Thyroid gland (tissue), 4 donors: Measurements from ENCODE around the gene CAPN13.

ENCODE experiments used
- POLR2A ChIP-seq, 2 donors: fragments of 450-650 bp; IDR thresholded peaks; one replicate each; pipeline ENCODE4 v1.6.1; 2017; ENCODE audit warnings: antibody characterized with exemption in 2 of 2, mild to moderate bottlenecking in 2 of 2, moderate library complexity in 1 of 2
- TF ChIP-seq, protein P1 (sequence below), 6 experiments: fragments of 200-600 bp in 3 of 6; fragments of 450-650 bp in 3 of 6; sonication (generic) in 3 of 6; IDR thresholded peaks; one replicate each; pipeline ENCODE4 v1.5.1; 2016 to 2019; ENCODE audit warnings: antibody characterized with exemption in 6 of 6, mild to moderate bottlenecking in 2 of 6, inconsistent platforms in 1 of 6, moderate library complexity in 1 of 6

DNA sequence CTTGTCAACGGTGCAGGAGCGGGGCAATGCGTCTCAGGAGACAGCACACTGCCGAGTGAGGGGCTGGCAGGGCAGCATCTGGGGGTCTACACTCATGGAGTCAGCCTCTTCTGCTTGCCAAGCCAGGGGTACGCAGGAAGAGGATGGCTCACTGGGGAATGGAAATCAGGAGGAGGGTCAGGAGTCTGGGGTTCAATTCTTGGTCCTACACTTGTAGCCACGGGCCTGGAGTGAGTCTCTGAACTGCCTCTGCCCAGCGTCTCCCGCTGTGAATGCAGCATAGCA is 70.0 kb downstream of the CAPN13 start:
- TF ChIP-seq, protein P1, sequence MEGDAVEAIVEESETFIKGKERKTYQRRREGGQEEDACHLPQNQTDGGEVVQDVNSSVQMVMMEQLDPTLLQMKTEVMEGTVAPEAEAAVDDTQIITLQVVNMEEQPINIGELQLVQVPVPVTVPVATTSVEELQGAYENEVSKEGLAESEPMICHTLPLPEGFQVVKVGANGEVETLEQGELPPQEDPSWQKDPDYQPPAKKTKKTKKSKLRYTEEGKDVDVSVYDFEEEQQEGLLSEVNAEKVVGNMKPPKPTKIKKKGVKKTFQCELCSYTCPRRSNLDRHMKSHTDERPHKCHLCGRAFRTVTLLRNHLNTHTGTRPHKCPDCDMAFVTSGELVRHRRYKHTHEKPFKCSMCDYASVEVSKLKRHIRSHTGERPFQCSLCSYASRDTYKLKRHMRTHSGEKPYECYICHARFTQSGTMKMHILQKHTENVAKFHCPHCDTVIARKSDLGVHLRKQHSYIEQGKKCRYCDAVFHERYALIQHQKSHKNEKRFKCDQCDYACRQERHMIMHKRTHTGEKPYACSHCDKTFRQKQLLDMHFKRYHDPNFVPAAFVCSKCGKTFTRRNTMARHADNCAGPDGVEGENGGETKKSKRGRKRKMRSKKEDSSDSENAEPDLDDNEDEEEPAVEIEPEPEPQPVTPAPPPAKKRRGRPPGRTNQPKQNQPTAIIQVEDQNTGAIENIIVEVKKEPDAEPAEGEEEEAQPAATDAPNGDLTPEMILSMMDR (IDR thresholded peaks at IDR 0.05) = no peak
- no peak for TF ChIP-seq POLR2A (IDR thresholded peaks at IDR 0.05)
